ENCODE data around the gene RNF111.
"Not testable (repeated sequence)": the region's sequence is repeated elsewhere in the genome, so short reads cannot be mapped to it uniquely, and the experiment has no call there.

The RNF111 gene

GRCh38 chr15:59140422-59141226 is 153.2 kb downstream of the RNF111 start:
- DNase-seq = no peak

DNA sequence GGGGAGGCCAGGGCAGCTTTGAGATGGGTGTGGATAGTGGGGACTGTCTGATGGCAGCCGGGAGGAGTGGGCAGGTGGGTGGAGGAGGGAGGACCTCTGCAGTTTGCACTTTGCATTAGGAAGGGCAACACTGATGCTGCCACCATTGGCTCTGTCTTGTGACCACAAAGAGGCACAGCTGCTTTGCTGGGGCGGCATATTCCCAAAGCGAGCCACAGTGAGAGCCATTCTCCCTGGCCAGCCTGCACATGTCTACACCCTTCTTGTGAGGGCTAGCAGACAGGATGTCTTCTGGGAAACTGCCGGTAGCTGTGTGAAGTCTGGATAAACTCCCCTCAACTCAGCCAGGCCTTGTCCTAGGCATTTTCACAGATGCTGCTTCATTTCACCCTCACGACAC is 155.8 kb downstream of the RNF111 start:
- DNase-seq = no peak

DNA sequence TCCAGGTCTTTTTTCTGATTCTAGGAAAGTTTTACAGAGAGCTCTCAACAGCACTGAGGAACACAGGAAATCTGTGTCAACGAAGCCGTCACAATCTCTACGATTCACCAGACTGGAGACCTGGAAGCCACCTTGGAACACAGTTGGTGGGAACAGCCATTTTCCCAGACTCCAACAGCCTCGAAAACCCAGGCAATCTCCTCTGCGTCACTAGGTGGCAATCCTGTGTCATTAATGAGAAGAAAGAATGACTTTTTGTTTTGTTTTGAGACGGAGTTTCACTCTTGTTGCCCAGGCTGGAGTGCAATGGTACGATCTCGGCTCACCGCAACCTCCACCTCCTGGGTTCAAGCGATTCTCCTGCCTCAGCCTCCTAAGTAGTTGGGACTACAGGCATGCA is 157.1 kb downstream of the RNF111 start:
- not testable (repeated sequence) for DNase-seq
